Measurements from ENCODE around the gene NOL4L.

The NOL4L gene

GRCh38 chr20:32483351-32484224 lies 101.5 kb downstream of the NOL4L start:
- peak; percentile 52 for DNase-seq (ENCODE audit: low read depth)

GRCh38 chr20:32482442-32483261 lies 102.5 kb downstream of the NOL4L start:
- DNase-seq (ENCODE audit: low read depth) = no peak

- no peak for DNase-seq (ENCODE audit: low read depth)
Observed at GRCh38 chr20:32482143-32482441, 103.0 kb downstream of the NOL4L start.

GRCh38 chr20:32481311-32482142 lies 103.6 kb downstream of the NOL4L start:
- no peak for DNase-seq (ENCODE audit: low read depth)

GRCh38 chr20:32480371-32481241 lies 104.5 kb downstream of the NOL4L start:
- DNase-seq (ENCODE audit: low read depth) = no peak

- no peak for DNase-seq (ENCODE audit: low read depth)
Observed at GRCh38 chr20:32479697-32480171, 105.4 kb downstream of the NOL4L start.

GRCh38 chr20:32479012-32479411 lies 106.1 kb downstream of the NOL4L start:
- DNase-seq (ENCODE audit: low read depth) = no peak

GRCh38 chr20:32478576-32478975 lies 106.6 kb downstream of the NOL4L start:
- DNase-seq (ENCODE audit: low read depth) = no peak

- no peak for DNase-seq (ENCODE audit: low read depth)
Observed at GRCh38 chr20:32477594-32478512, 107.3 kb downstream of the NOL4L start.

GRCh38 chr20:32476684-32477593 lies 108.2 kb downstream of the NOL4L start:
- DNase-seq (ENCODE audit: low read depth) = no peak

GRCh38 chr20:32474967-32475811 lies 109.9 kb downstream of the NOL4L start:
- DNase-seq (ENCODE audit: low read depth) = no peak

GRCh38 chr20:32474717-32474966 lies 110.5 kb downstream of the NOL4L start:
- no peak for DNase-seq (ENCODE audit: low read depth)

GRCh38 chr20:32474009-32474716 lies 111.0 kb downstream of the NOL4L start:
- DNase-seq (ENCODE audit: low read depth) = no peak

- no peak for DNase-seq (ENCODE audit: low read depth)
Observed at GRCh38 chr20:32473231-32474008, 111.7 kb downstream of the NOL4L start.

GRCh38 chr20:32472581-32473207 lies 112.4 kb downstream of the NOL4L start:
- no peak for DNase-seq (ENCODE audit: low read depth)

GRCh38 chr20:32470940-32471339 lies 114.2 kb downstream of the NOL4L start:
- DNase-seq (ENCODE audit: low read depth) = no peak
